ENCODE data around the gene KCNH6. TPM values are rescaled to one million over a fixed set of nuclear protein-coding genes. Genes with fewer than 3 reads are reported as not detected.

KCNH6 gene
- total RNA-seq, 3 donors from 2014 or later (not counting 1 experiment from before 2014, with no cell fraction given): not detected

DNA sequence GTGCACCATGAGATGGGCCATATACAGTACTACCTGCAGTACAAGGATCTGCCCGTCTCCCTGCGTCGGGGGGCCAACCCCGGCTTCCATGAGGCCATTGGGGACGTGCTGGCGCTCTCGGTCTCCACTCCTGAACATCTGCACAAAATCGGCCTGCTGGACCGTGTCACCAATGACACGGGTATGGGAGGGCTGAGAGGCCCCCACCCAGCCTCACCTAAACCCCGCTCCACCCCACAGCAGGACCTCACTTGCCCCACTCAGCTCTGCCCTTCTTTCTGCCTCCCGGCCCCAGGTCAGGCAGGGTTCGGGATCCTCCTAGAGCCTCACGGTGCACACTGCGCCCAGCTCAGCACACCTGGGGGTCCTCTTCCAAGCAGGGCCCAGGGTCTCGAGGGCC lies 40.6 kb upstream of the KCNH6 start:
- H3K9me3 Mint-ChIP-seq: no peaks in the 10 kb centered on the region
- H3K36me3 Mint-ChIP-seq: no peaks in the 10 kb centered on the region
- peaks cover 0 to 11% of the 10 kb centered on the region in 2 donors for H3K4me1 Mint-ChIP-seq
- Histone ChIP-seq H3K27ac (ENCODE audit: low read length) (no peak overlapping the region), H3K4me3 (ENCODE audit: low read length) (no peak overlapping the region), H3K4me1 (ENCODE audit: control insufficient read depth, insufficient read depth, low read length) (peaks cover 13% of the 10 kb centered on the region), H3K27me3 (ENCODE audit: control insufficient read depth, insufficient read depth, low read length) (peaks cover 13% of the 10 kb centered on the region), H3K36me3 (ENCODE audit: control insufficient read depth, insufficient read depth, low read length) (no peaks in the 10 kb centered on the region), H3K9me3 (ENCODE audit: control insufficient read depth, insufficient read depth, low read length) (no peaks in the 10 kb centered on the region)
- intact Hi-C loops (cut with micrococcal nuclease): no loop called here
- H3K4me3 Mint-ChIP-seq: no peak overlapping the region
- H3K27me3 Mint-ChIP-seq (ENCODE audit: low read depth in 2 of 2): peaks cover 9 to 14% of the 10 kb centered on the region in 2 donors
- WGBS (ENCODE audit: insufficient coverage): 90% methylated on average over 16 of the region's 16 CpGs
- ATAC-seq: no peak
- no peak overlapping the region for H3K27ac Mint-ChIP-seq
- TF ChIP-seq, protein P1, sequence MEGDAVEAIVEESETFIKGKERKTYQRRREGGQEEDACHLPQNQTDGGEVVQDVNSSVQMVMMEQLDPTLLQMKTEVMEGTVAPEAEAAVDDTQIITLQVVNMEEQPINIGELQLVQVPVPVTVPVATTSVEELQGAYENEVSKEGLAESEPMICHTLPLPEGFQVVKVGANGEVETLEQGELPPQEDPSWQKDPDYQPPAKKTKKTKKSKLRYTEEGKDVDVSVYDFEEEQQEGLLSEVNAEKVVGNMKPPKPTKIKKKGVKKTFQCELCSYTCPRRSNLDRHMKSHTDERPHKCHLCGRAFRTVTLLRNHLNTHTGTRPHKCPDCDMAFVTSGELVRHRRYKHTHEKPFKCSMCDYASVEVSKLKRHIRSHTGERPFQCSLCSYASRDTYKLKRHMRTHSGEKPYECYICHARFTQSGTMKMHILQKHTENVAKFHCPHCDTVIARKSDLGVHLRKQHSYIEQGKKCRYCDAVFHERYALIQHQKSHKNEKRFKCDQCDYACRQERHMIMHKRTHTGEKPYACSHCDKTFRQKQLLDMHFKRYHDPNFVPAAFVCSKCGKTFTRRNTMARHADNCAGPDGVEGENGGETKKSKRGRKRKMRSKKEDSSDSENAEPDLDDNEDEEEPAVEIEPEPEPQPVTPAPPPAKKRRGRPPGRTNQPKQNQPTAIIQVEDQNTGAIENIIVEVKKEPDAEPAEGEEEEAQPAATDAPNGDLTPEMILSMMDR (IDR thresholded peaks at IDR 0.05): no peak
- DNase-seq: no peak

DNA sequence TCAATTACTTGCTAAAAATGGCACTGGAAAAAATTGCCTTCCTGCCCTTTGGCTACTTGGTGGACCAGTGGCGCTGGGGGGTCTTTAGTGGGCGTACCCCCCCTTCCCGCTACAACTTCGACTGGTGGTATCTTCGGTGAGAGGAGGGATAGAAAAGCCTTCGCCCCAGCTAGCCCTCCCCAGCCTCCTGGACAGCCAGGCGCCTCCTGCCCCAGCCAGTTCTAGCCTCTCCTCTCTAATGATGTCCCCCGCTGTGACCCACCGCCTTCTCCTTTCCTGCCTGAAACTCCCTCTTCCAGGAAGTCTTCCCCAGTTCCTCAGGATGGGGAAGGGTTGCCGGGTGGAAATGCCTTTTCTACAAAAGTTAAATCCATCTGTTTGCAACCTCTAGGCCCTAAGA lies 40.1 kb upstream of the KCNH6 start:
- H3K27ac Mint-ChIP-seq: no peak overlapping the region

DNA sequence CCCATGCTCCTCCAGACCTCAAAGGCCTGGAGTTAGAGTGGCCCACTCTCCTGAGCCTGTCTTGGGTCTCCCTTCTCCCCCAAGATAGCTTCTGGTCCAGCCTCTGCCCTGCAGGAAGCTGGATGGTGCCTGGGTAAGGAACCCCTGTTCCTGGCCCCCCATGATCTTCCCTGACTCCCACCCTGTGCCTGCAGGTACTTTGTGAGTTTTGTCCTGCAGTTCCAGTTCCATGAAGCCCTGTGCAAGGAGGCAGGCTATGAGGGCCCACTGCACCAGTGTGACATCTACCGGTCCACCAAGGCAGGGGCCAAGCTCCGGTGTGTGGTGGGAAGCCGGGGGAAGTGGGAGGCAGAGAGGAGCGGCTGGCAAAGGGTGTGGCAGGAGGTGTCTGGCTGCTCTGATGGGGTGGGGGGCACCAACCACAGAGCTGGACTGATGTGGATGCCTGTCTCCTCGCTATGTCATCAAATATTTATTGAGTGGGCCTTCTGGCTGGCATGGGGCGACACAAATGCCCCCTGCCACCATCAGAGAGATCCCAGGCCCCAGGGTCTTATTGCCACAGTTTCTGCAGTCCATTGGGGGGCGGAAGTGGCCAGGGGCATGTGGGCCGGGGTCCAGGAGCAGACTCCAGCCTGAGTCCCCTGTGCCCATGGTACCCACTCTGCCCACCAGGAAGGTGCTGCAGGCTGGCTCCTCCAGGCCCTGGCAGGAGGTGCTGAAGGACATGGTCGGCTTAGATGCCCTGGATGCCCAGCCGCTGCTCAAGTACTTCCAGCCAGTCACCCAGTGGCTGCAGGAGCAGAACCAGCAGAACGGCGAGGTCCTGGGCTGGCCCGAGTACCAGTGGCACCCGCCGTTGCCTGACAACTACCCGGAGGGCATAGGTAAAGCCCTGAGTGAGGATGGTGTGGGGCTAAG lies 39.2 kb upstream of the KCNH6 start:
- no peaks in the 10 kb centered on the region for H3K9me3 ChIP-seq (ENCODE audit: control insufficient read depth, insufficient read depth, low read length)
- H3K27ac Mint-ChIP-seq: no peak overlapping the region
- no peak for DNase-seq
- no peak for ATAC-seq
- H3K27me3 Mint-ChIP-seq (ENCODE audit: low read depth in 2 of 2): peaks cover 5 to 6% of the 10 kb centered on the region in 2 donors
- TF ChIP-seq, protein P1 (IDR thresholded peaks at IDR 0.05): no peak
- peaks cover 0 to 3% of the 10 kb centered on the region in 2 donors for H3K4me1 Mint-ChIP-seq
- intact Hi-C loops (cut with micrococcal nuclease): no loop called here
- no peak overlapping the region for H3K4me3 Mint-ChIP-seq
- H3K36me3 ChIP-seq (ENCODE audit: control insufficient read depth, insufficient read depth, low read length): no peaks in the 10 kb centered on the region
- H3K4me3 ChIP-seq (ENCODE audit: low read length): no peak overlapping the region
- H3K4me1 ChIP-seq (ENCODE audit: control insufficient read depth, insufficient read depth, low read length): peaks cover 4% of the 10 kb centered on the region
- H3K27me3 ChIP-seq (ENCODE audit: control insufficient read depth, insufficient read depth, low read length): peaks cover under 1% of the 10 kb centered on the region
- no peaks in the 10 kb centered on the region for H3K36me3 Mint-ChIP-seq
- no peaks in the 10 kb centered on the region for H3K9me3 Mint-ChIP-seq
- H3K27ac ChIP-seq (ENCODE audit: low read length): no peak overlapping the region
- WGBS (ENCODE audit: insufficient coverage): 90% methylated on average over 16 of the region's 16 CpGs

More for the DNA sequence above, 40.1 kb upstream of the KCNH6 start:
- TF ChIP-seq, protein P1 (IDR thresholded peaks at IDR 0.05): no peak
- no peak for ATAC-seq
- peaks cover 7% of the 10 kb centered on the region for H3K27me3 ChIP-seq (ENCODE audit: control insufficient read depth, insufficient read depth, low read length)
- intact Hi-C loops (cut with micrococcal nuclease): no loop called here
- peaks cover 9% of the 10 kb centered on the region in 2 donors for H3K27me3 Mint-ChIP-seq (ENCODE audit: low read depth in 2 of 2)
- H3K4me3 Mint-ChIP-seq: no peak overlapping the region
- no peak for DNase-seq
- no peak overlapping the region for H3K27ac ChIP-seq (ENCODE audit: low read length)
- WGBS (ENCODE audit: insufficient coverage): 88% methylated on average over 10 of the region's 10 CpGs
- no peaks in the 10 kb centered on the region for H3K9me3 ChIP-seq (ENCODE audit: control insufficient read depth, insufficient read depth, low read length)
- peaks cover 8% of the 10 kb centered on the region for H3K4me1 ChIP-seq (ENCODE audit: control insufficient read depth, insufficient read depth, low read length)
- no peak overlapping the region for H3K4me3 ChIP-seq (ENCODE audit: low read length)
- H3K9me3 Mint-ChIP-seq: no peaks in the 10 kb centered on the region
- peaks cover 0 to 6% of the 10 kb centered on the region in 2 donors for H3K4me1 Mint-ChIP-seq
- H3K36me3 ChIP-seq (ENCODE audit: control insufficient read depth, insufficient read depth, low read length): no peaks in the 10 kb centered on the region
- H3K36me3 Mint-ChIP-seq: no peaks in the 10 kb centered on the region
